NCI-H2081 (cell line): ENCODE measurements around the gene SART3.
"Not testable (repeated sequence)": the region's sequence is repeated elsewhere in the genome, so short reads cannot be mapped to it uniquely, and the experiment has no call there.

Experiments used
- DNase-seq, 2 experiments: peaks; one replicate each; lab custom pipeline; 2025; lab: John Stamatoyannopoulos, UW

Gene SART3

GRCh38 chr12:108581311-108582227, 20.6 kb upstream of the SART3 start:
- DNase-seq, result no peak

GRCh38 chr12:108580531-108580930, 19.6 kb upstream of the SART3 start:
- DNase-seq, result no peak

- DNase-seq, result no peak
Observed at GRCh38 chr12:108578813-108579212, 17.8 kb upstream of the SART3 start.

- DNase-seq, result no peak
Observed at GRCh38 chr12:108578264-108578663, 17.3 kb upstream of the SART3 start.

- DNase-seq, result no peak
Observed at GRCh38 chr12:108577458-108577857, 16.5 kb upstream of the SART3 start.

- DNase-seq, result no peak
Observed at GRCh38 chr12:108576660-108577234, 15.8 kb upstream of the SART3 start.

GRCh38 chr12:108575199-108575912, 14.4 kb upstream of the SART3 start:
- no peak for DNase-seq

- not testable (repeated sequence) for DNase-seq
Observed at GRCh38 chr12:108574276-108574675, 13.3 kb upstream of the SART3 start.

- no peak for DNase-seq
Observed at GRCh38 chr12:108573317-108573716, 12.3 kb upstream of the SART3 start.

GRCh38 chr12:108572166-108572790, 11.3 kb upstream of the SART3 start:
- no peak for DNase-seq

- DNase-seq, result no peak
Observed at GRCh38 chr12:108571609-108572165, 10.7 kb upstream of the SART3 start.

- peak in 1 of 2 experiments; percentile 3 for DNase-seq
Observed at GRCh38 chr12:108570743-108571608, 10.0 kb upstream of the SART3 start.

- peak in 1 of 2 experiments; percentile 6 for DNase-seq
Observed at GRCh38 chr12:108568338-108569154, 7.6 kb upstream of the SART3 start.

- no peak for DNase-seq
Observed at GRCh38 chr12:108567406-108568337, 6.7 kb upstream of the SART3 start.

- no peak for DNase-seq
Observed at GRCh38 chr12:108566452-108566851, 5.5 kb upstream of the SART3 start.

GRCh38 chr12:108565976-108566375, 5.0 kb upstream of the SART3 start:
- DNase-seq, result peak; percentile 90 to 96

GRCh38 chr12:108565146-108565545, 4.2 kb upstream of the SART3 start:
- DNase-seq, result no peak

GRCh38 chr12:108564724-108565123, 3.8 kb upstream of the SART3 start:
- peak in 1 of 2 experiments; percentile 3 for DNase-seq

- DNase-seq, result no peak
Observed at GRCh38 chr12:108563804-108564151, 2.8 kb upstream of the SART3 start.
